HG03432 (cell line): ENCODE data around the gene SPTBN2.
"Not testable (repeated sequence)": the region's sequence is repeated elsewhere in the genome, so short reads cannot be mapped to it uniquely, and the experiment has no call there.

Source experiments
- ATAC-seq: cut with Tn5 transposase; IDR thresholded peaks from one replicate; pipeline ENCODE4 v1.9.1; 2021; ENCODE audit warnings: mild to moderate bottlenecking, moderate library complexity; ENCODE audit not compliant: unreplicated experiment

SPTBN2 gene

GRCh38 chr11:66646828-66647227, 82.2 kb downstream of the SPTBN2 start:
- ATAC-seq: no peak

- ATAC-seq: no peak
Observed at GRCh38 chr11:66643745-66644437, 85.1 kb downstream of the SPTBN2 start.

- ATAC-seq: no peak
Observed at GRCh38 chr11:66641834-66642233, 87.2 kb downstream of the SPTBN2 start.

GRCh38 chr11:66639814-66640340, 89.1 kb downstream of the SPTBN2 start:
- ATAC-seq: not testable (repeated sequence)

- ATAC-seq: no peak
Observed at GRCh38 chr11:66639066-66639813, 89.8 kb downstream of the SPTBN2 start.

GRCh38 chr11:66638177-66639065, 90.6 kb downstream of the SPTBN2 start, which contains the start of gene RBM4:
TSS of gene RBM4 (plus strand) at chr11:66638703. CDS start at chr11:66639712, 1,009 bp downstream.
- peak; percentile 93 for ATAC-seq

GRCh38 chr11:66637557-66638176, 91.3 kb downstream of the SPTBN2 start:
- no peak for ATAC-seq

GRCh38 chr11:66636411-66636810, 92.6 kb downstream of the SPTBN2 start:
- ATAC-seq: no peak
